PC-9 (cell line): ENCODE data around the gene SH3RF3. TPM values are rescaled to one million over a fixed set of nuclear protein-coding genes. Genes with fewer than 3 reads are reported as not detected.

Experiments used
- BruUV-seq: library from RNA; stranded (reverse); fragments of 400-500 nt; replicated peaks from 2 replicates; lab custom pipeline; 2021; lab: Mats Ljungman, UMichigan
- CTCF ChIA-PET: fragments of 300-600 bp; sonication (Branson Sonifier 250); formaldehyde crosslinking; loops from one replicate; lab custom pipeline; 2022; ENCODE audit warnings: antibody characterized with exemption; lab: Charles Lee
- POLR2A ChIA-PET: fragments of 300-600 bp; sonication (Branson Sonifier 250); formaldehyde crosslinking; loops from one replicate; lab custom pipeline; 2022; ENCODE audit warnings: antibody characterized with exemption; ENCODE audit not compliant: unreplicated experiment; lab: Charles Lee
- DNase-seq, 2 experiments: peaks; one replicate each; pipeline versions ENCODE4 v3.0.0 to v3.0.0-alpha.2; 2015 to 2022; ENCODE audit warnings: mixed read lengths in 1 of 2
- H2AFZ ChIP-seq: fragments of 200-600 bp; sonication (generic); 2 replicates; pipeline ENCODE4 v1.8.1; 2017; ENCODE audit warnings: antibody characterized with exemption
- H3F3A ChIP-seq: fragments of 200-600 bp; sonication (generic); 2 replicates; pipeline ENCODE4 v1.8.1; 2017; ENCODE audit warnings: antibody characterized with exemption, mild to moderate bottlenecking, low read depth; ENCODE audit not compliant: insufficient read depth
- H3K27ac ChIP-seq: fragments of 200-600 bp; sonication (generic); 2 replicates; pipeline ENCODE4 v1.6.1; 2016; ENCODE audit warnings: mixed run types
- H3K27me3 ChIP-seq: fragments of 200-600 bp; sonication (generic); 2 replicates; pipeline ENCODE4 v1.6.1; 2016; ENCODE audit warnings: low read depth, mixed run types; ENCODE audit not compliant: insufficient read depth
- H3K36me3 ChIP-seq: fragments of 200-600 bp; sonication (generic); 2 replicates; pipeline ENCODE4 v1.6.1; 2016; ENCODE audit warnings: low read depth, mixed run types
- H3K4me1 ChIP-seq: fragments of 200-600 bp; sonication (generic); replicated peaks from 2 replicates; pipeline ENCODE4 v1.6.1; 2016; ENCODE audit warnings: mixed run types; ENCODE audit not compliant: insufficient read depth
- H3K4me2 ChIP-seq: fragments of 200-600 bp; sonication (generic); 2 replicates; pipeline ENCODE4 v1.6.1; 2017; ENCODE audit warnings: mixed run types
- H3K4me3 ChIP-seq: fragments of 200-600 bp; sonication (generic); 2 replicates; pipeline ENCODE4 v1.6.1; 2016; ENCODE audit warnings: mixed run types
- H3K79me2 ChIP-seq: fragments of 200-600 bp; sonication (generic); 2 replicates; pipeline ENCODE4 v1.6.1; 2017; ENCODE audit warnings: low read depth, mixed run types
- H3K9me2 ChIP-seq: fragments of 200-600 bp; sonication (generic); 2 replicates; pipeline ENCODE4 v1.8.1; 2017; ENCODE audit warnings: mild to moderate bottlenecking; ENCODE audit not compliant: insufficient read depth
- H3K9me3 ChIP-seq: fragments of 200-600 bp; sonication (generic); 2 replicates; pipeline ENCODE4 v1.8.1; 2016; ENCODE audit warnings: low read depth; ENCODE audit not compliant: insufficient read depth
- H4K20me1 ChIP-seq: fragments of 200-600 bp; sonication (generic); 2 replicates; pipeline ENCODE4 v1.8.1; 2017; ENCODE audit not compliant: insufficient read depth
- CTCF ChIP-seq: fragments of 200-600 bp; sonication (generic); conservative IDR thresholded peaks from 2 replicates; pipeline ENCODE4 v1.6.1; 2017; ENCODE audit warnings: mixed run types, antibody characterized with exemption, mild to moderate bottlenecking, moderate library complexity
- EZH2 ChIP-seq: fragments of 200-600 bp; sonication (generic); IDR thresholded peaks from 2 replicates; pipeline ENCODE4 v1.8.0; 2017; ENCODE audit warnings: antibody characterized with exemption, low read depth
- intact Hi-C: fragments of 100-400 bp; cut with micrococcal nuclease; formaldehyde crosslinking; loops from one replicate; pipeline ENCODE4 v1.10.0; 2022; ENCODE audit not compliant: unreplicated experiment
- total RNA-seq: library from RNA; stranded (reverse); gene quantifications from 2 replicates; pipeline ENCODE4 v1.2.3, GENCODE V29; 2021

The SH3RF3 gene
- total RNA-seq, 1 experiment from 2014 or later = 6.1 TPM

GRCh38 chr2:109300582-109300981, 171.6 kb downstream of the SH3RF3 start:
- DNase-seq = no peak
- H3K4me3 ChIP-seq = no peak overlapping the region
- ChIA-PET CTCF (no interaction called here), POLR2A (no interaction called here)
- no TSS peak for BruUV-seq
- no peaks in the 10 kb centered on the region for H4K20me1 ChIP-seq
- H3K4me1 ChIP-seq = no peaks in the 10 kb centered on the region
- no peaks in the 10 kb centered on the region for H3K36me3 ChIP-seq
- H3F3A ChIP-seq = no peaks in the 10 kb centered on the region
- no peaks in the 10 kb centered on the region for H3K9me3 ChIP-seq
- no peak overlapping the region for H3K27ac ChIP-seq
- no peak for TF ChIP-seq EZH2
- no peak for TF ChIP-seq CTCF
- no peak overlapping the region for H2AFZ ChIP-seq
- H3K9me2 ChIP-seq = no peaks in the 10 kb centered on the region
- H3K4me2 ChIP-seq = no peak overlapping the region
- peaks cover 2% of the 10 kb centered on the region; the same call in 1 of the 2 replicates for H3K79me2 ChIP-seq
- no peaks in the 10 kb centered on the region for H3K27me3 ChIP-seq
- intact Hi-C loops = no loop called here

GRCh38 chr2:109301746-109302145, 172.7 kb downstream of the SH3RF3 start:
- no peak for TF ChIP-seq EZH2
- TF ChIP-seq CTCF = no peak
- Histone ChIP-seq H3K4me3 (no peak overlapping the region), H3K79me2 (peaks cover 2% of the 10 kb centered on the region; the same call in 1 of the 2 replicates), H3F3A (no peaks in the 10 kb centered on the region), H3K27ac (no peak overlapping the region), H3K4me2 (no peak overlapping the region), H3K9me2 (no peaks in the 10 kb centered on the region), H3K36me3 (no peaks in the 10 kb centered on the region), H4K20me1 (no peaks in the 10 kb centered on the region), H3K27me3 (no peaks in the 10 kb centered on the region), H2AFZ (no peak overlapping the region), H3K9me3 (no peaks in the 10 kb centered on the region), H3K4me1 (no peaks in the 10 kb centered on the region)
- no TSS peak for BruUV-seq
- intact Hi-C loops = no loop called here
- CTCF ChIA-PET = no interaction called here
- DNase-seq = no peak
- POLR2A ChIA-PET = no interaction called here

- H3K36me3 ChIP-seq = no peaks in the 10 kb centered on the region
- H3F3A ChIP-seq = no peaks in the 10 kb centered on the region
- H3K9me2 ChIP-seq = no peaks in the 10 kb centered on the region
- H3K4me3 ChIP-seq = no peak overlapping the region
- no peak for DNase-seq
- BruUV-seq = no TSS peak
- H3K27ac ChIP-seq = no peak overlapping the region
- H2AFZ ChIP-seq = no peak overlapping the region
- H3K79me2 ChIP-seq = peaks cover 2% of the 10 kb centered on the region; the same call in 1 of the 2 replicates
- CTCF ChIA-PET = no interaction called here
- POLR2A ChIA-PET = no interaction called here
- H3K4me2 ChIP-seq = no peak overlapping the region
- H3K4me1 ChIP-seq = no peaks in the 10 kb centered on the region
- intact Hi-C loops = no loop called here
- H4K20me1 ChIP-seq = no peaks in the 10 kb centered on the region
- H3K27me3 ChIP-seq = no peaks in the 10 kb centered on the region
- TF ChIP-seq EZH2 (no peak), CTCF (no peak)
- H3K9me3 ChIP-seq = no peaks in the 10 kb centered on the region
Measured at GRCh38 chr2:109302319-109302718, 173.3 kb downstream of the SH3RF3 start.
